GM18868 (cell line): Measurements from ENCODE around the gene LIN52.

ENCODE experiments used
- ATAC-seq: cut with Tn5 transposase; IDR thresholded peaks from one replicate; pipeline ENCODE4 v1.9.1; 2021; ENCODE audit warnings: mild to moderate bottlenecking, moderate library complexity; ENCODE audit not compliant: unreplicated experiment

The LIN52 gene

DNA sequence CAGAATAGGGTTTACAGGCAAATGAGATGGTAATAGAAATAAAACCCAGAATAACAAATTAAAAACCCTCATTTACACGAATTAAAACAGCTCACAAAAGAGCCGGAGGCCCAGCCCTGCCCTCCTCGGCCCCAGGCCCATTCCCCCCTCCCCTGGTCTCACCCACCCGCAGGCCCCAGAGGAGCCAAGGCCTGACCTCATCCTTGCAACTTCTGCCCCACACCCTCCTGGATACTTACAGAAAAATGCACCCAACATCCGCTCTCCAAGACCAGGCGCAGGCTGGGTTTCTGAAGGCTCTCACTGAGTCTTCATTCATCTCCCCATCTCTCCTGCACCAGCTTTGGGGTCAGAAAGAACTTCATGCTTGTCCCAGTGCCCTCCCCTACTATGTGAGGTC, 138.3 kb downstream of the LIN52 start:
- ATAC-seq: no peak

- ATAC-seq: no peak
Observed at GRCh38 chr14:74231784-74232183, 147.0 kb downstream of the LIN52 start.

DNA sequence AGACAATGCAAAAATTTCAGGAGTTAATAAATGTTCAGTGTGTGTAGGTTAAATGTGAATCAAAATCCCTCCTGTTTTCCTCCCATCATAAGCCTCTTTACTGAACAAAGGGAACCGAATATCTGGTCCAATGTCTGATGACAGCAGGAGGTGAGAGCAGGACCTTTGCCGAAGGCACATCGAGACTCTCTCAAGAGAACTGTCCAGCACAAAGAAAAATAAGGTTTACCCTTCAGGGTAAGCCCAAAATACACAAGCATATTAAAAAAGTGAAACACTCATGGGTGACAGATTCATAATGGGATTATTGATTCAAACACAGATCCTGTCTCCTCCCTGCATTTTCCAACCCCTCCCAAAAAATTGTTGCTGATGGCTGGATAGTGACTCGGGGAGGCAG, 150.3 kb downstream of the LIN52 start:
- ATAC-seq: no peak

DNA sequence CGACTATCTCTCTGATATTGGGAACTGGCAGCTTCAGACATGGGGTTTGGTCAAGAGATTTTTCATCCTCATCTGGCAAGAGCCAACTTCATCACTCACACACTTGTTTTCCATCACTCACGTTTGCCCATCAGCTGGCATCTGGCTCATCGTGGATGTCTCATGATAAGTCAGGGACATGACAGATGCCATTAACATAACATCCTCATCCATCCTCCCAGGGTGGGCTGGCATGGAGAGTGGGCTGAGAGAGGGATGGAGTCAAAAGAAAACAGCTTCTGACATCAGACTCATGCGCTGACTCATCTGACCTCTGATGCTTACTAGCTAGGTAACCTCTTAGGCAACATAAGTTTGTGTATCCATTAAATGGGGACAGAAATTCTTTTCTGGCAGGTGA, 152.7 kb downstream of the LIN52 start:
- no peak for ATAC-seq

GRCh38 chr14:74238974-74239847, 154.5 kb downstream of the LIN52 start, which contains the start of gene VSX2:
Gene VSX2 (plus strand): TSS chr14:74239449. CDS start chr14:74239562, 113 bp downstream.
- ATAC-seq: no peak

GRCh38 chr14:74239848-74240793, 155.4 kb downstream of the LIN52 start:
- ATAC-seq: no peak

DNA sequence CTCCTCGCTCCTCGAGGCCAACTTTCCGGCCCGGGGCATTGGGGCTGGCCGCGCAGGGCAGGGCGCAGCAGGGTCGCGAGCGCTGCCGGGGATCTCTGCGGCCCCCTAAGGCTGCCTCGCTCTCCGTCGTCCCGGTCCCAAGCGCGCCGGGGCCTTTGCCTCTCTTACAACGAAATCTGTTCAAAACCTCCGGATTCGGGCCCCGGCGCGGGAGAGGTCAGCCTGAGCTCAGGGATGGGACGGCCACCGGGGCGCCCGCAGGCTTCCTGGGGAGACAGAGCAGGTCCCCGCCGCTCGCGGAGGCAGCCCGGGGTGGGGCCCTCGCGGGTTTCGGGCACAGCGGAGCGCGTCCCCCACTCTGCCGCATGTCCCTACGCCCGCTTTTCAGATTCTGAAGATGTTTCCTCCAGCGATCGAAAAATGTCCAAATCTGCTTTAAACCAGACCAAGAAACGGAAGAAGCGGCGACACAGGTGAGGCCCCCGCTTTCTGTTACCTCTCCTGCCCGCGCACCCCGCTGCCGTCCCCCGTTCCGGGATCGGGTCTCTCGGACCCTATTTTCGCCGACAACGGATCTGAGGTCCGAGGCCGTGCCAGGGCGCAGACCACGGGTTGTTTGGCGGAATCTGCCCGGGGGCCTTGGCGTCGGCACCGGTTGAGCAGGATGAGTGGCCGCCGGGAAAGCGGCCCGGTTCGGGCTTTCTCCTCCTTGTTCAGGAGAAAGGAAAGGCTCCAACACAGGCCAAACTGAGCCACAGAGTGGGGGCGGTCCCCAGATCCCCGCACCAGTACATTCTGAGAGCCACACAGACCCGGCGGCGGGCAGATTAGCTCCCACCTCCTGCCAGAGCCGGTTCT, 156.3 kb downstream of the LIN52 start:
- ATAC-seq: no peak

- no peak for ATAC-seq
Observed at GRCh38 chr14:74241652-74242017, 156.9 kb downstream of the LIN52 start.

DNA sequence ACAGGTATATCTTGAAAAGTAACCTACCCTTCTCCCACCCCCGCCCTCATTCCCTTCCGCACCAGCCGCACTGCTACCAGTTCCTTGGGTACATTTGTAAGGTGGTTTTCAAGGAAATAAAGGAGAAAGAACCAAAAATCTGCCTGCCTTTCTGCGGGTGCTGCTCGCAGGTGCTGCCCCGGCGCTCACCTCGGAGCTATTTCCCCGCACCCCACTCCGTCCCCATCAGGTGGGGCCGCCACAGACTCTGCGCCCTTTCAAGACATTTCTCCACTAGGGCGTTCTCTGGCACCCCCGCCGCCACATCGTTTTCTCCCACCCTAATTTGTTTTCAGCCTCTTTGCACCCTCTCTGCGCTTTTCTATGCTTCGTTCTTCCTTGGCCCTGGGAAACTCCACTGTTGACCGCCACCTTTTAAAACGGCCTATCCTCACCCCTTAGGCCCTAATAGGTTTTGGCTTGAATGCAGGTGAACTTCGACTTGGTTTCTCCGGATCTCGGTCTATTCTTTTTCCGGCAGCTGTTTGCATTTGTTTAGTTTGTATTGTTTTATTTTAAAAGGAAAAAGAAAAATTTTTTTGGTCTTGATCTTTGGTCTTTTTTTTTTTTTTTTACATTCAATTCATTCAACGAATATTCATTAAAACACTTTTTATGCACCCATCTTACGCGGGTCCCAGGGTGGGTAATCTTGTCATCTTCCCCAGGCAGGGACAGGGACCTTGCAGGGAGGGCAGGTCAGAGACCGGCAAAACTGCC, 157.4 kb downstream of the LIN52 start:
- no peak for ATAC-seq

- no peak for ATAC-seq
Observed at GRCh38 chr14:74242780-74243042, 158.0 kb downstream of the LIN52 start.

GRCh38 chr14:74243051-74243450, 158.3 kb downstream of the LIN52 start:
- no peak for ATAC-seq

- ATAC-seq: no peak
Observed at GRCh38 chr14:74244115-74244514, 159.4 kb downstream of the LIN52 start.

DNA sequence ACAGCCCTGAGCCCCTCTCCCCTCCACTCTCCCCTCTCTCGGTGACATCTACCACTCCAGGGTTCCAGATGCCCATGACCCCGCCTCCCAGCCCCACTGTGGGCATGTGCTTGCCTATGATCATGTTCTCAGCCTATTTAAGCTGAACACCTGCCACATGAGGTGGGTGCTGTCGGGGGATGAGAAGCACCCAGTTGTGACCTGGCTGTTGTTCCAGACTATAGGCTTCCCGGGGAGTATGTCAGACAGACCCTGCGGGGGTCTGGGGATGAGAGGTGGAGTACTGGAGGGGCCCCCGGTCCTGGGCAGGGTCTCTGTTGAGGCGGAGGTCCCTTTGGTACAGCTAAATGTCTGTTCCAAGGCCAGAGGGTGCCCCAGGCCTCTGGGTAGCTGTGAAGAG, 160.5 kb downstream of the LIN52 start:
- no peak for ATAC-seq

DNA sequence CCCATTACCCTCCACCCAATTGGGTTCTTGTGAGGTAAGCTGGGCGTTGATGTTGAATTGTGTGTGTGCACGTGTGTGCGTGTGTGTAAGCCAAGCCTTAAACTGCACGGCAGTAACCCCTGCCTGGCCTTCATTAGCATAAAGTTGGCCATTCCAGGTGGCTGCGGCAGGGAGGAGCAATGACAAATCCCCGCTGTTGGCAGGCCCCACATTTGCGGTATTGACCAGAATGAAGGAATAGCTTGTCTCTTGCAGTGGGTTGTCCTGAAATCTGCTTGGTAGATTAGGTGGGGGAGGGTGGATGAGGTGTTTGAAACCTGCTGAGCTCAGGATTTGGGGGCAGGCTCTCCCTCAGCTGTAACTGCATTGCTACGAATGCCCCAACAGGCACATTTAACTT, 161.8 kb downstream of the LIN52 start:
- ATAC-seq: no peak

DNA sequence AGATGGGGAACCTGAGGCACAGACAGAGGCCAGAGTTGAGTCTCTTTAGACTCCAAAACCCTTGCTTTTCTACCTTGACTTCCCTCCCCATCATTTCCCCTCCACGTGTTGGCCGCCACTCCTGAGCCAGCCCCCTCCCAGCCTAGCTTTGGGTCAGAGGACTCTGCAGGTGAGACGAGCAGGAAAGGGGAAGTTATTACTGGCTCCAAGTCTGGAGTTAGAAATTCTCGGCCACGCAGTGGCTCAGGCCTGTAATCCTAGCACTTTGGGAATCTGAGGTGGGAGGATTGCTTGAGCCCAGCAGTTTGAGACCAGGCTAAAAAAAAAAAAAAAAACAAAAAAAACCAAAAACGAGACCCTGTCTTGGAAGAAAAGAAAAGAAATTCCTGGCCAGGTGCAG, 163.3 kb downstream of the LIN52 start:
- no peak for ATAC-seq

DNA sequence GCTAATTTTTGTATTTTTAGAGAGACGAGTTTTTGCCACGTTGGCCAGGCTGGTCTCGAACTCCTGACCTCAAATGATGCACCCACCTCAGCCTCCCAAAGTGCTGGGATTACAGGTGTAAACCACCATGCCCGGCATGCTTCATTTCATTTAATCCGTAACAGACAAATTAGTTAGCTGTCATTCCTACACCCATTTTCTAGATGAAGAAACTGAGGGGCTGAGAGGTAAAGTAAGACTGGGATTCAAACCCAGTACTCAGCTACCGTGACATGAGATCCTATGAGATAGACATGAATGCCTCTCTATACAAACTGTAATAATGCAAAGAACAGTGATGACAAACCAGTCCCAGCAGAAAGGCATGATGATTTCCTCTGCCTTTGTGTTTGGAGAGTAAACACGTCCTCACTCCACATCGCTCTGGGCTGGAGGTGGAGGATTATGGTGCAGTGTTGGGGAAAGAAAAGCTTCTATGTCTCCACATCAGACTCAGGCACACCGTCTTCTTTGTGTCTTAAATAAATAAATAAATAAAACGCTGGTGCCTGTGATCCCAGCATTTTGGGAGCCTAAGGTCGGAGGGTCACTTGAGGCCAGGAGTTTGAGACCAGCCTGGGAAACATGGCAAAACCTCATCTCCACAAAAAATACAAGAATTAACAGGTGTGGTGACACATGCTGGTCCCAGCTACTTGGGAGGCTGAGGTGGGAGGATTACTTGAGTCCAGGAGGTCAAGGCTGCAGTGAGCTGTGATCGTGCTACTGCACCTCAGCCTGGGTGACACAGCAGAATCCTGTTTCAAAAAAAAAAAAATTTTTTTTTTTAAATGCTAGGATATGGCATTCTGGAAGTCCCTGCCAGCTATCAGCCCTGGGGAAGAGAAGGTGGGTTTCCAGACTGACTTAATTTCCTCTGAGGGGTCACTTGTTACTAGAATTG, 164.9 kb downstream of the LIN52 start:
- ATAC-seq: no peak
